Stomach (tissue), 9 donors: ENCODE results near the gene ARID3B. TPM values are rescaled to one million over a fixed set of nuclear protein-coding genes. Genes with fewer than 3 reads are reported as not detected.

Experiments
- DNase-seq, 2 donors: peaks; one replicate each; pipeline versions ENCODE4 v3.0.0 to v3.0.0-alpha.2; 2013 to 2019
- H3K27ac ChIP-seq, 5 donors: fragments of 200-600 bp in 4 of 5; sonication (generic) in 4 of 5; one replicate each; pipeline ENCODE4 v1.5.1; 2013 to 2019; ENCODE audit warnings: mild to moderate bottlenecking in 1 of 5, moderate library complexity in 1 of 5
- H3K27me3 ChIP-seq, 3 donors: fragments of 200-600 bp; sonication (generic); one replicate each; pipeline ENCODE4 v1.5.1; 2017 to 2019; ENCODE audit warnings: mixed run types in 1 of 3
- H3K36me3 ChIP-seq, 4 donors: fragments of 200-600 bp; sonication (generic); 1 replicate in 3 of 4; 2 replicates in 1 of 4; pipeline ENCODE4 v1.5.1; 2016 to 2019
- H3K4me1 ChIP-seq, 4 donors: fragments of 200-600 bp; sonication (generic); one replicate each; pipeline ENCODE4 v1.5.1; 2016 to 2019
- H3K4me3 ChIP-seq, 4 donors: fragments of 200-600 bp; sonication (generic) in 3 of 4; one replicate each; pipeline ENCODE4 v1.5.1; 2016 to 2019; ENCODE audit warnings: mild to moderate bottlenecking in 1 of 4
- H3K9me3 ChIP-seq, 4 donors: fragments of 200-600 bp; sonication (generic); one replicate each; pipeline ENCODE4 v1.5.1; 2016 to 2019
- EP300 ChIP-seq: sonication (generic); formaldehyde crosslinking; IDR thresholded peaks from one replicate; pipeline ENCODE4 v1.6.1; 2017; ENCODE audit warnings: antibody characterized with exemption
- POLR2A ChIP-seq, 4 donors: fragments of 450-650 bp; IDR thresholded peaks; one replicate each; pipeline ENCODE4 v1.6.1; 2016; ENCODE audit warnings: antibody characterized with exemption in 4 of 4, control low read depth in 2 of 4, mild to moderate bottlenecking in 1 of 4, moderate library complexity in 1 of 4
- POLR2AphosphoS5 ChIP-seq, 3 donors: sonication (generic); formaldehyde crosslinking; IDR thresholded peaks; one replicate each; pipeline ENCODE4 v1.6.1; 2016; ENCODE audit warnings: antibody characterized with exemption in 3 of 3
- WGBS, 5 donors: extraction: QIAGEN DNeasy Blood & Tissue Kit in 3 of 5; methylation state at CpG; one replicate each; pipeline versions ENCODE4 v1.1.5 to v1.1.7; 2013 to 2018; 5-methylcytosine and 5-hydroxymethylcytosine counted together
- intact Hi-C: fragments of 100-400 bp; cut with DNase I; formaldehyde crosslinking; loops from one replicate; pipeline ENCODE4 v1.15.1; 2023; ENCODE audit warnings: low total_unique reads
- polyA plus RNA-seq, 3 donors: library from polyadenylated mRNA; stranded (reverse); fragments of 200-250 nt; gene quantifications; one replicate each; pipeline ENCODE4 v1.2.3, GENCODE V29; 2013
- total RNA-seq, 5 donors: library from RNA; depleted of rRNA; stranded (reverse); fragments of >200 nt; gene quantifications; one replicate each; pipeline versions ENCODE4 v1.1.0 to v1.2.3, GENCODE V29; 2014 to 2016
- TF ChIP-seq, protein P1 (sequence below), 7 experiments: fragments of 450-650 bp in 4 of 7; fragments of 200-600 bp in 3 of 7; sonication (generic) in 3 of 7; IDR thresholded peaks; one replicate each; pipeline ENCODE4 v1.5.1; 2016 to 2019; ENCODE audit warnings: antibody characterized with exemption in 7 of 7, control low read depth in 2 of 7, mild to moderate bottlenecking in 1 of 7
- donor health status: healthy with polysubstance abuse.
- donor health status: Bipolar disorder and iron deficiency.
- donor health status: healthy.

The ARID3B gene
- total and polyA plus RNA-seq, 8 donors, result 2.2 to 25.2 (median 5.1) TPM

DNA sequence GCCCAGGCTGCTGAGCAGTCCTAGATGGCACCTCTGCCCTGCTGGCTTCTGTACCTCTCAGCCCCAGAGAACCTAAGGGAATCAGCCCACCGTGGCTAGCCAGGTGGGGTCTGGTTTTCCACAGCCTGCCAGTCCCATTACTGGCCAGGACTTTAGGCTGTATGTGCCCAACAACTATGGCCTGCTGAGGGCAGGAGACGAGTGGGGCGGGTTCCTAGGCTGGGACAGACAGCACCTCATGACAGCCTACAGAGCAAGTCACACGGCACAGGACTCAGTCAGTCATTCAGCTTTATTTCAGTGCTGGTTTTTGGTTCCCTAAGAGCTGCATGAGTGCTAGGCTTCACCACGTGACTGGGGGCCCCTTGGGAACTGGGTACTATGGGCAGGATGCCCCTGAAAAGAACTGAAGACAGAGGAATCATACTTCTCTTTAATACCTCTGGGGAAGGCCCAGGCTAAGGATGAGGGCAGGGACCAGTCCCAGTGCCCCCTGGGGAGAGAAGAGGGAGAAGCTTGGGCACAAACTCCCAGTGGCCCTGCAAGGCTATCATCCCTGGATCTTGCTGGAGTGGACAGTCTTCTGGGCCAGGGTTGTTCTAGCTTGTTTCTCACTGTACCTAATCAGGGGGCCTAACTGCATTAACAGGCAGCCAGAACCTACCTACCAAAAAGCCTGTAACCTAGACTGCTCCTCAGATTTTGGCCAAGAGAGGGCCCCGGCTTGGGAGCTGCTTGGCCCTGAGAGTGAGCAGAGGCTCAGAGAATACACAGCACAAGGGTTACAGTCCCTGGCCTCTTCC is 89.5 kb downstream of the ARID3B start:
- Histone ChIP-seq H3K27ac (no peak overlapping the region), H3K4me3 (no peak overlapping the region), H3K27me3 (no peaks in the 10 kb centered on the region), H3K9me3 (no peaks in the 10 kb centered on the region), H3K4me1 (no peaks in the 10 kb centered on the region), H3K36me3 (peaks cover 63 to 100% (median 99%) of the 10 kb centered on the region in 4 donors)
- intact Hi-C loops, result loop anchor here (10.0 kb wide), 1 partner anchor 256 kb away; no protein-coding TSS in a partner anchor
- no peak for DNase-seq
- no peak for TF ChIP-seq EP300
- no peak for TF ChIP-seq POLR2A (IDR thresholded peaks at IDR 0.05)
- TF ChIP-seq, protein P1, sequence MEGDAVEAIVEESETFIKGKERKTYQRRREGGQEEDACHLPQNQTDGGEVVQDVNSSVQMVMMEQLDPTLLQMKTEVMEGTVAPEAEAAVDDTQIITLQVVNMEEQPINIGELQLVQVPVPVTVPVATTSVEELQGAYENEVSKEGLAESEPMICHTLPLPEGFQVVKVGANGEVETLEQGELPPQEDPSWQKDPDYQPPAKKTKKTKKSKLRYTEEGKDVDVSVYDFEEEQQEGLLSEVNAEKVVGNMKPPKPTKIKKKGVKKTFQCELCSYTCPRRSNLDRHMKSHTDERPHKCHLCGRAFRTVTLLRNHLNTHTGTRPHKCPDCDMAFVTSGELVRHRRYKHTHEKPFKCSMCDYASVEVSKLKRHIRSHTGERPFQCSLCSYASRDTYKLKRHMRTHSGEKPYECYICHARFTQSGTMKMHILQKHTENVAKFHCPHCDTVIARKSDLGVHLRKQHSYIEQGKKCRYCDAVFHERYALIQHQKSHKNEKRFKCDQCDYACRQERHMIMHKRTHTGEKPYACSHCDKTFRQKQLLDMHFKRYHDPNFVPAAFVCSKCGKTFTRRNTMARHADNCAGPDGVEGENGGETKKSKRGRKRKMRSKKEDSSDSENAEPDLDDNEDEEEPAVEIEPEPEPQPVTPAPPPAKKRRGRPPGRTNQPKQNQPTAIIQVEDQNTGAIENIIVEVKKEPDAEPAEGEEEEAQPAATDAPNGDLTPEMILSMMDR (IDR thresholded peaks at IDR 0.05), result no peak
- TF ChIP-seq POLR2AphosphoS5 (IDR thresholded peaks at IDR 0.05), result no peak
- 71 to 85% (median 75%) methylated on average over 5 to 6 of the region's 6 CpGs for WGBS, 5 donors

DNA sequence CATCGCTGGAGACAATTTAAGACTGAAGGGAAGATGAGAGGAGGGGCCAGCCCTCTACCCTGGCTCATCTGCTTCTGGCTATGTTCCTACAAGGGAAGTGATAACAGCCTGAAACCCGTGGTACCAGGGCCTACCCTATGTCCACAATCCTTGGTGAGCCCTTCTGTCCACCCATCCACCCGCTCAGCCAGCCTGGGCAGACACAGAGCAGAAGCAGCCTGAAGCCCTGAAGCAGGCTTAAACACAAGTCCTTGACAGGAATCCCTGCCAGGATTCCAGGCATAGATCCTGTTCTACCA is 90.0 kb downstream of the ARID3B start:
- H3K27ac ChIP-seq, result no peak overlapping the region
- DNase-seq, result no peak
- H3K4me1 ChIP-seq, result no peaks in the 10 kb centered on the region
- TF ChIP-seq EP300 (no peak), POLR2A (IDR thresholded peaks at IDR 0.05) (no peak), POLR2AphosphoS5 (IDR thresholded peaks at IDR 0.05) (no peak)
- TF ChIP-seq, protein P1 (IDR thresholded peaks at IDR 0.05), result no peak
- no peaks in the 10 kb centered on the region for H3K27me3 ChIP-seq
- 64 to 77% (median 68%) methylated on average over 3 of the region's 3 CpGs for WGBS, 5 donors
- H3K4me3 ChIP-seq, result no peak overlapping the region
- intact Hi-C loops, result loop anchor here (10.0 kb wide), 1 partner anchor 256 kb away; no protein-coding TSS in a partner anchor
- H3K36me3 ChIP-seq, result peaks cover 58 to 100% (median 99%) of the 10 kb centered on the region in 4 donors
- H3K9me3 ChIP-seq, result no peaks in the 10 kb centered on the region

DNA sequence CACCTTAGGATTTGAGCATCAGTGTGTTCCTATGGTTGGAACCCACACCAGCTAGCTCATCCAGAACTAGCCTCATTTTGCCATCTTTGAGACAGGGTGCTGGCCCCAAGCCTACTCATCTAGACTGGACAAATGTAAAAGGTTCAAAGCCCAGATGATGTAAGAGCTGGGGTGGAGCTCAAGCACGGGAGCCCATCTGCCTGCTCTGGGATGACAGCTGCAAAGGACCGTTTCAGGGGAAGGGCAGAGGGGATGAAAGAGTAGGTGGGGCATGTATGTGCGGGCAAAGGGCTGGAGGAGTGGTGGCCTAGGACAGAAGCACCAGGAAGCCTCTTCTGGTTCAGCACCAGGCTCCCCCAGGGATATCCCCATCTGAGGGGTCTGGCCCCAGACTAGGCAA is 90.4 kb downstream of the ARID3B start:
- Histone ChIP-seq H3K9me3 (no peaks in the 10 kb centered on the region), H3K27ac (no peak overlapping the region), H3K27me3 (no peaks in the 10 kb centered on the region), H3K4me1 (no peaks in the 10 kb centered on the region), H3K4me3 (no peak overlapping the region), H3K36me3 (peaks cover 58 to 100% (median 99%) of the 10 kb centered on the region in 4 donors)
- 53 to 71% (median 55%) methylated on average over 3 of the region's 3 CpGs for WGBS, 5 donors
- DNase-seq, result no peak
- TF ChIP-seq EP300 (no peak), POLR2A (IDR thresholded peaks at IDR 0.05) (no peak), POLR2AphosphoS5 (IDR thresholded peaks at IDR 0.05) (no peak)
- TF ChIP-seq, protein P1 (IDR thresholded peaks at IDR 0.05), result no peak
- intact Hi-C loops, result loop anchor here (10.0 kb wide), 1 partner anchor 257 kb away; no protein-coding TSS in a partner anchor

DNA sequence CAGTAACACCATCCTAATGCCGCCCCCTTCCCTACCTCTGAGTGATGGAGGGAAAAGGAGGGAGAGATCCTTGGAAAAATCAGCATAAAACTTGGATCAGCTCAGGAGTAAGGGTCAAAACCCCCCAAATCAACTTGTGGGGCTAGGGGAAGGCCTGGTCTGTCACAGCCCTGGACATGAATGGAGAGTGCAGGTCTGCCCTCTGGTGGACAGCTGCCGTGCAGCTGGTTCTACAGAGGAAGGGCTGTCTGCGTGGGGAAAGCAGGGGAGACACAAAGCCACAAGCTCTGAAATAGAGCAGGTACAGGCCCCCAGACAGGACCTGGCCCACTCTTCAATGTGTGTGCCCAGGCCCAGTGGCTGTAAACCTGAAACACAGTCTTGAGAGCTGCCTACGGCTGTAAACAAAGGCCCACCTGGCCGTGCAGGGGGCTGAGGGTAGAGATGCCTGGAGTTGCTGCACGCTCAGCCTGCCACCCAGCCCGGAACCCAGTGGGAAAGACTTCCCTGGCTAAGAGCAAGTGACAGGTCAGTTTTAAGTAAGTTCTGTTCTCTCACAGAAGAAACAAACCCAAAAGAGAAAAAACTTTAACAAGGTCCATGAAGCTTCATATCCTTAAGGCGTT is 91.0 kb downstream of the ARID3B start:
- no peaks in the 10 kb centered on the region for H3K9me3 ChIP-seq
- no peak for TF ChIP-seq POLR2A (IDR thresholded peaks at IDR 0.05)
- TF ChIP-seq, protein P1 (IDR thresholded peaks at IDR 0.05), result peak in 5 of 7 experiments; percentile 55 to 74 (median 65)
- TF ChIP-seq EP300, result no peak
- TF ChIP-seq POLR2AphosphoS5 (IDR thresholded peaks at IDR 0.05), result peak in 1 of 3 donors; percentile 19
- intact Hi-C loops, result loop anchor here (10.0 kb wide), 1 partner anchor 257 kb away; no protein-coding TSS in a partner anchor
- H3K4me1 ChIP-seq, result no peaks in the 10 kb centered on the region
- no peak overlapping the region for H3K27ac ChIP-seq
- H3K4me3 ChIP-seq, result no peak overlapping the region
- no peaks in the 10 kb centered on the region for H3K27me3 ChIP-seq
- peaks cover 58 to 100% (median 99%) of the 10 kb centered on the region in 4 donors for H3K36me3 ChIP-seq
- DNase-seq, result peak; percentile 69 to 83
- 63 to 72% (median 64%) methylated on average over 8 of the region's 8 CpGs for WGBS, 5 donors
